HUES48 (cell line): ENCODE results near the gene COX7A2.

Source experiments
- H3K27ac ChIP-seq: one replicate; pipeline ENCODE4 v1.7.0; 2013; ENCODE audit warnings: low read depth, low read length, inconsistent platforms
- H3K27me3 ChIP-seq: 2 replicates; pipeline ENCODE4 v1.6.1; 2013; ENCODE audit warnings: mild to moderate bottlenecking, low read length; ENCODE audit not compliant: control insufficient read depth, insufficient read depth
- H3K36me3 ChIP-seq: 2 replicates; pipeline ENCODE4 v1.6.1; 2013; ENCODE audit warnings: low read length; ENCODE audit not compliant: control insufficient read depth, insufficient read depth
- H3K4me1 ChIP-seq: 2 replicates; pipeline ENCODE4 v1.6.1; 2013; ENCODE audit warnings: mild to moderate bottlenecking, low read length; ENCODE audit not compliant: control insufficient read depth, insufficient read depth
- H3K4me3 ChIP-seq: 2 replicates; pipeline ENCODE4 v1.5.1; 2013; ENCODE audit warnings: mild to moderate bottlenecking, low read depth, low read length
- H3K9ac ChIP-seq: 2 replicates; pipeline ENCODE4 v1.6.1; 2013; ENCODE audit warnings: mild to moderate bottlenecking, low read depth, low read length, moderate library complexity
- H3K9me3 ChIP-seq: 2 replicates; pipeline ENCODE4 v1.6.1; 2013; ENCODE audit warnings: low read length; ENCODE audit not compliant: control insufficient read depth, insufficient read depth

Gene COX7A2

DNA sequence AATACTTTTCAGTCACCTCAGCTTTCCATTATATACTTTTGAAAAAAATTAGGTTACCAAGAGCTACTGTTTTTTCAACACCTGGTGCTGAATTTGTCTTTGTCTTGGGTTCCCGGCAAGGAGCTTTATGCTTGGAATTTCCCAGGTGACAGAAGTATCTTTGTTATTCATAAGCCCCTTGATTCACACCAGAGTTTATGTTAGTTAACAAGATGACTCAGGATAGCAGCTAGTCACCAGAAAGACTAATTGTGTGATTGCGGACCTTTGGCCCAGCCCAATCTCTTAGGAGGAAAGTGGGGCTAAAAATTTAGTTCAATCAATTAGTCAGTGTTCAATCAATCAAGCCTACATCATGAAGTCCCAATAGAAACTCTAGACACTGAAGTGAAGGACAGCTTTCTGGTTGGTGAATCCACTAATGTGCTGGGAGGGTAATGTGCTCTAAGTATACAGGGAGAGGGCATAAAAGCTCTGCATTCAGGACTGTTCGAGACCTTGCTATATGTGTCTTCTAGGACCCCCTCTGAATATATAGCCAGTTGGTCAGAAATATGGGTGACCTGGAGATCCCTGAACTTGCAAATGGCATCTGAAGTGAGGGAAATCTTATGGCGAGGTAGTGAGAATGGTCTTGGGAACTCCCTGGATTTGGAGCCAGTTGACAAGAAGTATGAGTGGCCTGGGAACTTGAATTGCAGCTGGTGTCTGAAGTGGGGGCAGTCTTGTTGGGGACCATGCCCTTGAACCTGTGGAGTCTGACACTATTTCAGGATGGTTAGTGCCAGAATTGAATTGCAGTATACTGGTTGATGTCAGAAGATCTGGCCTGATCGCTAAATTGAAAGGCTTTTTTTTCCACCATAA lies 24.8 kb upstream of the COX7A2 start:
- H3K4me3 ChIP-seq = peak overlapping the region; percentile 30; the same call in 1 of the 2 replicates
- peak overlapping the region; percentile 30; the same call in 1 of the 2 replicates for H3K9ac ChIP-seq
- H3K4me1 ChIP-seq = peaks cover 19% of the 10 kb centered on the region
- peaks cover 11% of the 10 kb centered on the region for H3K9me3 ChIP-seq
- H3K27me3 ChIP-seq = no peaks in the 10 kb centered on the region
- peak overlapping the region; percentile 96 for H3K27ac ChIP-seq
- peaks cover 35% of the 10 kb centered on the region for H3K36me3 ChIP-seq

DNA sequence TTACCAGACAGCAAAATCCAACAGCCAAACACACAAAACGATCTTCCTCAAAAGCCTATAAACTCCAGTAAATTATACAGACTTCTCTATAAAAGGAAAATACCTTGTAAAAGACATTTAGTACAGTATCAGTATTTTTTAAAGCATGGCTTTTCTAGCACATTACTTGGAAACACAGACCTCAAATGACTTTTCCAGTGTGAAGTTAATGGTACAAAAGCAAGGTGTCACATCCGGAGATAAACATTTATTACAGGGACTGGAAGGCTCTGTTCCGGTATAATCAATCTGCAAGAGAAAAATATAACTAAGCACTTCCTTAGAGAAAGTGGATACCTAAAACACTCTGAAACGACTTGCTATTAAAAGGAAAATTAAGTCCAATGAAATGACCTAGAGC lies 23.9 kb upstream of the COX7A2 start:
- Histone ChIP-seq H3K4me3 (peak overlapping the region; percentile 30; the same call in 1 of the 2 replicates), H3K9ac (peak overlapping the region; percentile 30; the same call in 1 of the 2 replicates)

DNA sequence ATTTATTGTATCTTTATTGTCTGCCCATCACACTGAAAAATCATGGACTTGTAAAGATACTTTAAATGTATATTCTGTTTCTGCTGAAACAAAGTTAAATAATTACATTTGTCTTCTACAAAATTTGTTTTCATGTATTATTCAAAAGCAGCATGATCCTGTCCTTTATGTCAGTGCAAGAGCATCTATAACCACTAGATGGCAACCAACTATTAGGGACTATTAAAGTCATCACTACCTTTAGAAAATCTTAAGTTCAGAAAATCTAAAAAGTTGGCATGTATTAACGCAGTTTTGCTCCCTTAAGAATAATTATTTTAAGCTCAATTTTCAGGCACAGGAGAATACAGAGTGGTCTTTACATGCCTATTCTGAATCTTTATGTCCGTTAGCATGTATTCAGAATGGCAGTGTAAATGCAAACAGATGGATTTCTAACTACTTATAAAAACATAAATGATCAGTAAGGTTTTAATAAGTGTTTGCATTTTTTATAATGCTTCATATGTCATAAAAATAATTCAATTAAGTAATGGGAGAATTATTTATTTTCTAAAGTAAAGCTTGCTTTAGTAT lies 23.2 kb upstream of the COX7A2 start:
- peaks cover 19% of the 10 kb centered on the region for H3K4me1 ChIP-seq
- H3K36me3 ChIP-seq = peaks cover 31% of the 10 kb centered on the region
- H3K27ac ChIP-seq = no peak overlapping the region
- no peaks in the 10 kb centered on the region for H3K27me3 ChIP-seq
- H3K4me3 ChIP-seq = no peak overlapping the region
- H3K9me3 ChIP-seq = no peaks in the 10 kb centered on the region
- H3K9ac ChIP-seq = no peak overlapping the region

More for the DNA sequence above, 23.9 kb upstream of the COX7A2 start:
- no peaks in the 10 kb centered on the region for H3K27me3 ChIP-seq
- H3K27ac ChIP-seq = peak overlapping the region; percentile 96
- peaks cover 19% of the 10 kb centered on the region for H3K4me1 ChIP-seq
- H3K36me3 ChIP-seq = peaks cover 36% of the 10 kb centered on the region
- peaks cover 4% of the 10 kb centered on the region for H3K9me3 ChIP-seq

DNA sequence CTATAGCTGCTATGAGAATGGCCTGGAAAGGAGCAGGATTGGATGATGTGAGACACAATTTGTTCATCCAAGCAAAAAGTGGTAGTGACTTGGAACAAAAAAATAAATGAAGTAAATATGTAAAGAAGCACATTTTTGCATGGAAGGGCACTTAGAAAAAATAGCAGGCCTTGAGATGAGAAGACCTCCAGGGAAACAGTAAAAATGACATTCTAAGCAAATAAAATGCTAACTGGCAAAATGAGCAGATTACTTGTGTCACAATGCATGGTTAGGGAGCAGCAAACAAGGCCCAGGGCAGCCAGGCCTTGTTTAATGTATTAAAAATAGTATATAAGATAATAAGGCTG lies 19.8 kb upstream of the COX7A2 start:
- peaks cover 57% of the 10 kb centered on the region for H3K36me3 ChIP-seq

DNA sequence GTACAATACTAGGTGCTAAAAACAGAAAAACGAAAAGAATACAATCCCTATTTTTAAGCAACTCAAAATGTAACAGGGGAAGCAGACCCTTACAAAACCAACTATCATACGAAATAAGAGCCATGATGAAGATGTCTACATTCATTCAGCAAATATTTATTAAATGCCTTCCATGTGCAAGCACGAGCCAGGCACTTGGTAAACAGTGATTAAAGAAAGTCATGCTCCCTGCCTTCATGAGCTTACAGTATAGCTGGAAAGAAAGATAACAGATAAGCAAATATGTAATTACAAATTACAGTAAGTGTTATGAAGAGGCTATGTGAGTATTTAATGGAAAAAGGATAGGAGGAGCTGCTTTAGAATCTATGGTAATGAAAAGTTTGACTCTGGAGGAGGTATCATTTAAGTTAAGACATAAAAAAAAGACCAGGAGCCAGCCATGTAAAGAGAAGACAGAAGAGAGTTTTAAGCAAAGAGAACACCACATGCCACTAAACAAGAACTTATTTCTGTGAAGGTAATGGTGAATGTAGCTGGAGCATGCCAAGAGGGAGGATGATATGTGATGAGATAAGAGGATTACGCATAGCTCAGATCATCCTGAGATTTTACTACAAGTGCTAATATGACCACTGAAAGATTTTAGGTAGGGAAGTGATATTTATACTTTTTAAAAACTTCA lies 19.3 kb upstream of the COX7A2 start:
- Histone ChIP-seq H3K4me3 (no peak overlapping the region), H3K9ac (no peak overlapping the region), H3K9me3 (no peaks in the 10 kb centered on the region), H3K36me3 (peaks cover 62% of the 10 kb centered on the region), H3K27me3 (no peaks in the 10 kb centered on the region), H3K4me1 (peaks cover 11% of the 10 kb centered on the region), H3K27ac (no peak overlapping the region)

More for the DNA sequence above, 19.8 kb upstream of the COX7A2 start:
- Histone ChIP-seq H3K27me3 (no peaks in the 10 kb centered on the region), H3K9ac (no peak overlapping the region), H3K9me3 (no peaks in the 10 kb centered on the region), H3K4me1 (peaks cover 15% of the 10 kb centered on the region), H3K27ac (no peak overlapping the region), H3K4me3 (no peak overlapping the region)

DNA sequence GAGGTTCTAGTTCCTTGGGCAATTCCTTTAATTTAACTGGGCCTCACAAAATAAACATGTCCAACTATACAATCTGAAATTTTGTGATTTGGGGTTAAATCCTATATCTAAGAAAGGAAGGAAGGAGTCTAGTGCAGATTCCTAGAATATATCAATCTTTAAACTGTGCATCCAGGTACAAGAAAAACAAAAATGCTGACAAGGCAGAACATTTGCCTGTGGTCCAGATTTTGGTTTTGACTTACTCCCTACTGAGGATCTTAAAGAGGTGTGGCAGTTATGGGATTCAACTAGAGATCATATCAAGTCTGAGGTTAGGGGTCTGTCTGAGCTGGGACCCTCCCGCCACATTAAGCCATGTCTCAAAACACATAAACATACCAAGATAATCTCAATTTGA lies 17.7 kb upstream of the COX7A2 start:
- Histone ChIP-seq H3K9ac (no peak overlapping the region), H3K4me3 (no peak overlapping the region), H3K27me3 (no peaks in the 10 kb centered on the region), H3K36me3 (peaks cover 75% of the 10 kb centered on the region), H3K4me1 (peaks cover 5% of the 10 kb centered on the region; the same call in 1 of the 2 replicates), H3K9me3 (no peaks in the 10 kb centered on the region), H3K27ac (no peak overlapping the region)

DNA sequence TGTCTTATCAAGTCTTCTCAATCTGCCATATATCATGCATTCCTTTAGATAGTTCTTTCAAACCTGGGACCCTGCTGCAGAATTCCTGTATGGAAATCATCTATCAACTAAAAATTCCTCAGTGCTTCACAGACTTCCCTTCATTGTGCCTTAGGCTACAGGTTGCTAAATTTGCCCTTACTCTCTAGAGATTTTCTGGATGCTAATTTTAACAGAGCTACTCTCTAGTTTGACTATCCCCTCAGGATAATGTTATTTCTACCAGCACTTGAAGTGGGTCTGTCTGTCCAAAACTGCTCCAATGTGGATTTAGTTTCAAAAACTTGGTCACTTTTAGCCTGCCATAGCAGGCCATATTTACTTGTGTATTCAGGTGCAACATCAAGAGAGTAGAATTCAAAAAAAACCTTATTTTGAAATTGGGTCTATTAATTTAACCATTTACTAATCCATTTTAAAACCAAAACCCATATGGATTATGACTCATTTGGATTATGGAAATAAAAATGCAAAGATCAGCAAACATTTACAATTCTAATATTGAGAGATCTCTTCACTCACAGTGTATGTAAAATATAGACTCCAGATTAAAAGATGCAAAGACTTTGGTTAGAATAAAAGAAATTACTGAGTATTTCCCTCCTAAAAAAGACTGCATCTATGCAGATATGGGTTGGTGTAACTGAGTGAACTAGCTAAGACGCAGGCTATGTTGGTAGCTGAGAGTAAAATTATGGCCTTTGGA lies 13.9 kb upstream of the COX7A2 start:
- Histone ChIP-seq H3K4me1 (peaks cover 5% of the 10 kb centered on the region; the same call in 1 of the 2 replicates), H3K27ac (no peak overlapping the region), H3K4me3 (no peak overlapping the region), H3K27me3 (no peaks in the 10 kb centered on the region), H3K9me3 (no peaks in the 10 kb centered on the region), H3K36me3 (peaks cover 74% of the 10 kb centered on the region), H3K9ac (no peak overlapping the region)

DNA sequence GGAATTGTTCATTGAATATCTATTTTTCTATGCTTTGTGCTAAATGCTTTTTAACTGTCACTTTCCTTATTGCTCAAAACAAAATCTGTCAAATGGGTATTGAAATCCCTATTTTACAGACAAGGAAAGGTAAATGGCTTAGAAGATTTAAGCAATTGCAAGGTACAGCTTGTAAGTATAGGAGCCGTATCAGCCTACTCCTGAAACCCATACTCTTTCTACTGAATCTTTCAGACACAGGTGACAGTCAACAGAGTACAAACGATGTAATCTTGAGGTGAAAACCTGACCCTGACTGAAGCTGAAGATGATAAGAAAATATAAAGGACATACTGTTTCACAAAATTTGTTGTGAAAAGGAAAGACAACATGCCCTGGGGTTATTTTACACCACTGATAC lies 7.0 kb upstream of the COX7A2 start:
- H3K36me3 ChIP-seq = peaks cover 13% of the 10 kb centered on the region; the same call in 1 of the 2 replicates
- H3K4me1 ChIP-seq = peaks cover 37% of the 10 kb centered on the region
- no peak overlapping the region for H3K4me3 ChIP-seq
- no peaks in the 10 kb centered on the region for H3K27me3 ChIP-seq
- H3K27ac ChIP-seq = no peak overlapping the region
- no peak overlapping the region for H3K9ac ChIP-seq
- H3K9me3 ChIP-seq = no peaks in the 10 kb centered on the region

DNA sequence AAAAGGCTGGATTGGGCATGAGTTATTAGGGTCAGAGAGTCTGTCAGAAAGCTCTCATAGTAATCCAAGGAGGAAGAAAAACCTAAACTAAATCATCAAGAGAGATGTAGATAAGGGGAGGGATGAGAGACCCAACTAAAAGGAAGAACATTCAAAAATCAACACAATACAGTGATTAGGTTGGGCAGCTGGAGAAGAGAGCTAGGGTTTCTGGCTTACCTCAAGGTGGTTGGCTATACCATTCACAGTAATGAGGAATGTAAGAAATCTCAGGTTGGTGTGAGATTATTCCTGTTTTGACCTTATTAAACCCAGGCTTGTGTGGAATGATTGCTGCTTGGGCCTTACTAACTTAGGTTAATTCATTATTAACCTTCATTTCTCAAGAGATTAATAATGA lies 6.2 kb upstream of the COX7A2 start:
- Histone ChIP-seq H3K4me1 (peaks cover 37% of the 10 kb centered on the region), H3K27me3 (no peaks in the 10 kb centered on the region), H3K36me3 (peaks cover 6% of the 10 kb centered on the region; the same call in 1 of the 2 replicates), H3K9ac (peak overlapping the region; percentile 27; the same call in 1 of the 2 replicates), H3K27ac (peak overlapping the region; percentile 26), H3K9me3 (no peaks in the 10 kb centered on the region), H3K4me3 (peak overlapping the region; percentile 37)

DNA sequence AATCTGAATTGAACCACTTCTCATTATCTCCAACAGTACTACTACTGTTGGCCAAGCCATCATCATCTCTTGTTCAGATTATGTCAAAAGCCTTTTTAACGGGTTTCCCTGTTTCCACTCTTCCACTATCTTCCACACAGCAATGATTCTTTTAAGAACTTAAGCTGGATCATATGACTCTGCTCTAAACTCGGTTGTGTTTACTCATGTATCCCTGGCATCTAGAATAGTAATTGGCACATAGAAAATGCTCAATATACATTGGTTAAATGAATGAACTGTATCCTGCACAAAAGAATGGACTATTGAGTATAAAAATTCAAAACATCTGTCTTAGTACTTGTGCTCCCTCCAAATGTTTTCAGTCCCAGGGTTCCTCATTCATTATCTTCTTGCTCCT lies 2.8 kb upstream of the COX7A2 start:
- peaks cover 32% of the 10 kb centered on the region for H3K4me1 ChIP-seq
- no peak overlapping the region for H3K9ac ChIP-seq

More for the DNA sequence above, 2.8 kb upstream of the COX7A2 start:
- no peaks in the 10 kb centered on the region for H3K27me3 ChIP-seq
- H3K4me3 ChIP-seq = no peak overlapping the region
- H3K27ac ChIP-seq = no peak overlapping the region
- peaks cover 1% of the 10 kb centered on the region for H3K36me3 ChIP-seq
- no peaks in the 10 kb centered on the region for H3K9me3 ChIP-seq
